Measurements from ENCODE around the gene MYO15A.

MYO15A gene

DNA sequence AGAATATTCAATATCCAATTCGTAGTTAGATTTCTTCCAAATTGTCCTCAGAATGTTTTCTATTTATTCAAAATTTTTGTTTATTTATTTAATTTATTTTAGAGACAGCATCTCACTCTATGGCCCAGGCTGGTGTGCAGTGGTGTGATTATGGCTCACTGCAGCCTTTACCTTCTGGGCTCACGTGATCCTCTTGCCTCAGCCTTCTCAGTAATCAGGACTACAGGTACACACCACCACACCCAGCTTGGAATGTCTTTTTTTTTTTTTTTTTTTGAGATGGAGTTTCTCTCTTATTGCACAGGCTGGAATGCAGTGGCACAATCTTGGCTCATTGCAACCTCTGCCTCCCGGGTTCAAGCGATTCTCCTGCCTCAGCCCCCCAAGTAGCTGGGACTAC is 24.3 kb upstream of the MYO15A start:
- in situ Hi-C loops (cut with HindIII; ENCODE audit: low sequenced_read_pairs): no loop called here
- TF ChIP-seq, protein P1, sequence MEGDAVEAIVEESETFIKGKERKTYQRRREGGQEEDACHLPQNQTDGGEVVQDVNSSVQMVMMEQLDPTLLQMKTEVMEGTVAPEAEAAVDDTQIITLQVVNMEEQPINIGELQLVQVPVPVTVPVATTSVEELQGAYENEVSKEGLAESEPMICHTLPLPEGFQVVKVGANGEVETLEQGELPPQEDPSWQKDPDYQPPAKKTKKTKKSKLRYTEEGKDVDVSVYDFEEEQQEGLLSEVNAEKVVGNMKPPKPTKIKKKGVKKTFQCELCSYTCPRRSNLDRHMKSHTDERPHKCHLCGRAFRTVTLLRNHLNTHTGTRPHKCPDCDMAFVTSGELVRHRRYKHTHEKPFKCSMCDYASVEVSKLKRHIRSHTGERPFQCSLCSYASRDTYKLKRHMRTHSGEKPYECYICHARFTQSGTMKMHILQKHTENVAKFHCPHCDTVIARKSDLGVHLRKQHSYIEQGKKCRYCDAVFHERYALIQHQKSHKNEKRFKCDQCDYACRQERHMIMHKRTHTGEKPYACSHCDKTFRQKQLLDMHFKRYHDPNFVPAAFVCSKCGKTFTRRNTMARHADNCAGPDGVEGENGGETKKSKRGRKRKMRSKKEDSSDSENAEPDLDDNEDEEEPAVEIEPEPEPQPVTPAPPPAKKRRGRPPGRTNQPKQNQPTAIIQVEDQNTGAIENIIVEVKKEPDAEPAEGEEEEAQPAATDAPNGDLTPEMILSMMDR (IDR thresholded peaks at IDR 0.05; ENCODE audit: low read depth, low read length): no peak

DNA sequence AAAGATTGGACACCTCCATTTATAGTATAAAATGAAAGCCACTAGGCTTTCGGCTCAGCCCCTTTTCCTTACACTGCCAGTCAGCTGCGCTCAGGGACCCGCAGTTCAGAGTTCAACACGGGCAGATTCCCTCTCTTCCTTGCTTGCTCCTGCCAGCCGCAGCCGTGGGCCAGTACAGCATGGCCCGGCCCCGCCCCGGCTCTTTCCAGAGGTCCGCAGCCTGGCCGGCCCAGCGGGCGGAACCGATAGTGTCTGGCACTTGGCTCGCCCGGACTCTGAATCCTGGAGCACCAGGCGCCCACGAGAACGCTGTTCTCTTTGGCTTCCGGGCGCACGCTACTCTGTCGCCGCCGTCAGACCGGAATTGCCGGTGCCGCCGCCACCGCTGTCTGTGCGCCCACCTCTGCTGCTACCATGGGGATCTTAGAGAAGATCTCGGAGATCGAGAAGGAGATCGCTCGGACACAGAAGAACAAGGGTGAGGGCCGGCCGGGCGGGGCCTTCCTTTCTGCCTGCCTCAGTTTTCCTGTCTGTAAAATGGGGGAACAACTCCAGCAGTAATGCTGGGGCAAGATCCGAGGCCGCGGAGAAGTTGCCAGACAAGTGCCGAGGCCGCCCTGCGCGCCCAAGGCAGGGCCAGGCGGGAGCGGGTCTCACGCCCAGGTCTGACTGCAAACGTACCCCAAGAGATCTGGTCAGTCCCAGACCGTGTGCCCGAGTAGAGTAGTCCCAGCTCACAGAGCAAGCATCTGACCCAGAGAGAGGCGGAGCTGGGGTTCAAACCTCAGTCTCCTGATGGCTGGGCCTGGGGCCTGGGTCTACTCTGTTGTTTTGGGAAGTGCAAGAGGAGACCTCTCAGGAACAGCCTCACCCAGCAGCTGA is 20.7 kb upstream of the MYO15A start, which contains the start of gene DRG2:
Gene DRG2, plus strand, starts transcription at position 339 of the 882 bp plus-strand sequence. Its CDS starts 76 bp downstream, at position 415.
- in situ Hi-C loops (cut with HindIII; ENCODE audit: low sequenced_read_pairs): no loop called here
- peak; percentile 92 for DNase-seq (ENCODE audit: low read depth, low spot score)

More for the DNA sequence above, 24.3 kb upstream of the MYO15A start:
- DNase-seq (ENCODE audit: low read depth, low spot score): no peak
- H3K4me3 ChIP-seq (ENCODE audit: low read depth, low read length): no peak overlapping the region

DNA sequence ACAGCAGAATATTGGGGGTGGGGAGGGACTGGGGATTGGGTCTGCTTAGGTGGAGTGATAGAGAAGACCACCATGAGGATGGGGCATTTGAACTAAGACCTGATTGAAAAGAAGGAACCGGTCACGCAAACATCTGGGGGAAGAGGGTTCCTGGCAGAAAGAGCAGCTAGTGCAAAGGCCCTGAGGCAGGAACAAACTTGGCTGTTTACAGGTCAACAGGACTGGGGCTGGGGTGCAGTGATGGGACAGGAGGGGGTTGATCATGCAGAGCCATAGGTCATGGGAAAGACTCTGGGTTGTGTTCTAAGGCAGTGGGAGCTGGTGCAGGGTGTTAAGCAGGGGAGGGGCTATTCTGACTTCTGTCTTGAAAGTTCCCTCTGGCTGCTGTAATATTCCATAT is 18.9 kb upstream of the MYO15A start:
- H3K4me3 ChIP-seq (ENCODE audit: low read depth, low read length): no peak overlapping the region
- no peak for DNase-seq (ENCODE audit: low read depth, low spot score)
- TF ChIP-seq, protein P1 (IDR thresholded peaks at IDR 0.05; ENCODE audit: low read depth, low read length): no peak
- in situ Hi-C loops (cut with HindIII; ENCODE audit: low sequenced_read_pairs): no loop called here

More for the DNA sequence above, 20.7 kb upstream of the MYO15A start, which contains the start of gene DRG2:
- TF ChIP-seq, protein P1 (IDR thresholded peaks at IDR 0.05; ENCODE audit: low read depth, low read length): no peak
- H3K4me3 ChIP-seq (ENCODE audit: low read depth, low read length): peak within 1 kb of the TSS; percentile 74

DNA sequence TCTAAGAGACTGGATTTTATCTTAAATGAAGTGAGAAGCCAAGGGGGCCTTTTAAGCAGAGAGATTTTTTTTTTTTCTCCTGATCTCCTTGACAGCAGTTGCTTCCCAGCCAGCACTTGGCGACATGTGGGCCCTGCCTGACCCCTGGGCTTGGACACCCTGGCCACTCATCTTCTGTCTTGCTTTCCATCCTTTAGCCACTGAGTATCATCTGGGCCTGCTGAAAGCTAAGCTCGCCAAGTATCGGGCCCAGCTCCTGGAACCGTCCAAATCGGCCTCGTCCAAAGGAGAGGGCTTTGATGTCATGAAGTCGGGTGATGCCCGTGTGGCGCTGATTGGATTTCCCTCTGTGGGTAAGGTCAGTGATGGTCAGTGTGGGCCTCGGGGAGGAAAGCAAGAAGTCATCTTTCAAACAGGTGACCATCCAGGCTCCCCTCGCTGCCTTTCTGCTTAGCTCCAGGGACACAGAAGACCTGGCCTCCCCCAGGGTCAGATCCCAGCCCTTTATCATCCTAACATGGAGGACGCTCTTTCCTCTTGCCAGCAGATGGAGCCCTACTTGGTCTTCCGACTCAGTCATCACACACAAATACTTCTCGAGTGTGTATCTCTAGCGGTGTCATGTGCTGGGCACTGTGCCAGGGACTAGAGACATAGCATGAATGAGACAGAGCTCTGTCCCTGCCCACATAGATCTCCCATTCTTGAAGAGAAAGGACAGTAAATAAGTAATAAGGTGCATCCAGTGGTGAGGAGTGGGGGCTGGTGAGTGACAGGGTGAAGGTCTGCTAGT is 14.7 kb upstream of the MYO15A start:
- DNase-seq (ENCODE audit: low read depth, low spot score): peak; percentile 55
- in situ Hi-C loops (cut with HindIII; ENCODE audit: low sequenced_read_pairs): no loop called here

DNA sequence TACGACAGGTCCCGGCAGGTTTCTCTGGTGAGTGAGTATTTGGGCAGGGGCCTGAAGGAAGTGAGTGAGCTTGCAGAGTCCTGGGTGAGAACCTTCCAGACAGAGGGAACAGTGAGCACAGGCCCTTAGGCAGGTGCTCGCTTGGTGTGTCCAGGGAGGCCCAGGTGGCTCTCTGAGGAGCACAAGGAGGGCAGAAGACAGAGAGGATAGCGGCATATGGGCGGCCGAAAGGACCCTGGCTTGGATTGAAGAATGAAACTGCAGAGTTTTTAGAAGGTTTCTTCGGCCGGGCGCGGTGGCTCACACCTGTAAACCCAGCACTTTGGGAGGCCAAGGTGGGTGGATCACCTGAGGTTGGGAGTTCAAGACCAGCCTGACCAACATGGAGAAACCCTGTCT is 14.1 kb upstream of the MYO15A start:
- in situ Hi-C loops (cut with HindIII; ENCODE audit: low sequenced_read_pairs): no loop called here
- DNase-seq (ENCODE audit: low read depth, low spot score): no peak
- TF ChIP-seq, protein P1 (IDR thresholded peaks at IDR 0.05; ENCODE audit: low read depth, low read length): no peak

More for the DNA sequence above, 14.7 kb upstream of the MYO15A start:
- H3K4me3 ChIP-seq (ENCODE audit: low read depth, low read length): no peak overlapping the region
- TF ChIP-seq, protein P1 (IDR thresholded peaks at IDR 0.05; ENCODE audit: low read depth, low read length): peak; percentile 62

DNA sequence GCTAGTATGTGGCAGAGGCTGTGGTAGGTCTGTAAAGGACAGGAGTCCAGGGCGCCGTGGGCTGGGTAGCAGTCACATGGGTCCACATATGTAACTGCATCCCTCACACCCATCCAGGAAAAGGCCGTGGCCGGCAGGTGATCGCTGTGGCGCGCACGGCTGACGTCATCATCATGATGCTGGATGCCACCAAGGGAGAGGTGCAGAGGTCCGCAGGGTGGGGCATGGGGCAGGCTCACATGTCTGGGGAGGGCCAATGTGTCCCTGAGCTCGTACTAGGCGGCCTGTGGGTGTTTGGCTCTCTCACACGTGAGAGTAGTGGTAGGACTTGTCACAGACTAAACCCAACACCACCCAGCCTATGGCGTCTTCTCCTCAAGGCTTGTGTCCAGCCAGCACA is 9.0 kb upstream of the MYO15A start:
- TF ChIP-seq, protein P1 (IDR thresholded peaks at IDR 0.05; ENCODE audit: low read depth, low read length): no peak
- in situ Hi-C loops (cut with HindIII; ENCODE audit: low sequenced_read_pairs): no loop called here
- H3K4me3 ChIP-seq (ENCODE audit: low read depth, low read length): no peak overlapping the region

More for the DNA sequence above, 14.1 kb upstream of the MYO15A start:
- no peak overlapping the region for H3K4me3 ChIP-seq (ENCODE audit: low read depth, low read length)

More for the DNA sequence above, 9.0 kb upstream of the MYO15A start:
- no peak for DNase-seq (ENCODE audit: low read depth, low spot score)

Measured in astrocyte of the spinal cord (primary cell).